NCI-H2171 treated with DMSO at 0.1 percent for 48 hours (cell line): ENCODE results near the gene GOLGA6D.
A peak's percentile ranks its signal among the peaks of the same experiment; 100 is the strongest.
"Not testable (repeated sequence)": the region's sequence is repeated elsewhere in the genome, so short reads cannot be mapped to it uniquely, and the experiment has no call there.

Experiments
- DNase-seq: peaks from one replicate; lab custom pipeline; 2025; lab: John Stamatoyannopoulos, UW

The GOLGA6D gene

GRCh38 chr15:75278497-75278896, 4.1 kb upstream of the GOLGA6D start:
- not testable (repeated sequence) for DNase-seq

GRCh38 chr15:75284152-75284551, 1.5 kb downstream of the GOLGA6D start:
- not testable (repeated sequence) for DNase-seq

GRCh38 chr15:75293660-75294059, 11.0 kb downstream of the GOLGA6D start:
- DNase-seq: not testable (repeated sequence)

- not testable (repeated sequence) for DNase-seq
Observed at GRCh38 chr15:75298541-75299310, 16.1 kb downstream of the GOLGA6D start.

- DNase-seq: not testable (repeated sequence)
Observed at GRCh38 chr15:75299311-75299688, 16.7 kb downstream of the GOLGA6D start.

GRCh38 chr15:75300026-75300425, 17.4 kb downstream of the GOLGA6D start:
- peak; percentile 2 for DNase-seq

- no peak for DNase-seq
Observed at GRCh38 chr15:75302318-75302717, 19.7 kb downstream of the GOLGA6D start.

- not testable (repeated sequence) for DNase-seq
Observed at GRCh38 chr15:75302753-75303152, 20.1 kb downstream of the GOLGA6D start.

- DNase-seq: no peak
Observed at GRCh38 chr15:75306188-75306587, 23.6 kb downstream of the GOLGA6D start.

- peak; percentile 57 for DNase-seq
Observed at GRCh38 chr15:75307778-75308390, 25.2 kb downstream of the GOLGA6D start.

- DNase-seq: no peak
Observed at GRCh38 chr15:75309711-75310110, 27.1 kb downstream of the GOLGA6D start.

- DNase-seq: not testable (repeated sequence)
Observed at GRCh38 chr15:75312548-75312947, 29.9 kb downstream of the GOLGA6D start.

GRCh38 chr15:75313116-75313845, 30.6 kb downstream of the GOLGA6D start:
- no peak for DNase-seq

- no peak for DNase-seq
Observed at GRCh38 chr15:75314552-75315290, 32.1 kb downstream of the GOLGA6D start.

GRCh38 chr15:75319231-75319897, 36.7 kb downstream of the GOLGA6D start:
- not testable (repeated sequence) for DNase-seq

- no peak for DNase-seq
Observed at GRCh38 chr15:75321711-75322110, 39.1 kb downstream of the GOLGA6D start.

- DNase-seq: no peak
Observed at GRCh38 chr15:75325922-75326321, 43.3 kb downstream of the GOLGA6D start.

- no peak for DNase-seq
Observed at GRCh38 chr15:75327005-75327404, 44.4 kb downstream of the GOLGA6D start.

- DNase-seq: no peak
Observed at GRCh38 chr15:75327491-75327890, 44.9 kb downstream of the GOLGA6D start.

- no peak for DNase-seq
Observed at GRCh38 chr15:75328493-75329314, 46.1 kb downstream of the GOLGA6D start.

- no peak for DNase-seq
Observed at GRCh38 chr15:75329571-75329970, 46.9 kb downstream of the GOLGA6D start.
